ENCODE results near the gene NACA2. TPM values are rescaled to one million over a fixed set of nuclear protein-coding genes. Genes with fewer than 3 reads are reported as not detected.

Gene NACA2
- total RNA-seq, 1 donor from 2014 or later = not detected

DNA sequence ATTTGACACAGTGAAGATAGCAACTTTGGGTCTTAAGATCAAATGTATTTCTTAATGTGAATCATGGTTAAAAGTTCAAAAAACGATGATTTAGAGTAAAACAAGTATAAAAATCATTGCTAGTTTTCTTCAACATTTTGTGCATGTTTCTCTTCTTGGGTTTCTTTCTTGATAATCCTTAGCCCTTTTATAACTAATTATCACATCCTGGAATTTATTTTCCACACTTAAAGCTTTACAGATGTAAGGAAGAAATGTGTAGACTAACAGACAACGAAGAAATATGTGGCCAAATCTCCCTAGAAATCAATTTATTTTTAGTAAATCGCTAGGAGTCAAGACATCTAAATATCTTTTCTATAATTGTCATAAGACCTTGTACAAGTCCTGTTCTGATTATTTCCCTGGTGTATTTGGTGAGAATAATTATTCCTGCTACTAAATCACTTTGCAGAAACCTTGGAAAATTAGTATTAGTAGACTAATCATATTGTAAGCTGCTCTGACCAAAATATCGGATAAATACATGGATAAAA lies 4.9 kb downstream of the NACA2 start:
- DNase-seq = no peak
- TF ChIP-seq, protein P1, sequence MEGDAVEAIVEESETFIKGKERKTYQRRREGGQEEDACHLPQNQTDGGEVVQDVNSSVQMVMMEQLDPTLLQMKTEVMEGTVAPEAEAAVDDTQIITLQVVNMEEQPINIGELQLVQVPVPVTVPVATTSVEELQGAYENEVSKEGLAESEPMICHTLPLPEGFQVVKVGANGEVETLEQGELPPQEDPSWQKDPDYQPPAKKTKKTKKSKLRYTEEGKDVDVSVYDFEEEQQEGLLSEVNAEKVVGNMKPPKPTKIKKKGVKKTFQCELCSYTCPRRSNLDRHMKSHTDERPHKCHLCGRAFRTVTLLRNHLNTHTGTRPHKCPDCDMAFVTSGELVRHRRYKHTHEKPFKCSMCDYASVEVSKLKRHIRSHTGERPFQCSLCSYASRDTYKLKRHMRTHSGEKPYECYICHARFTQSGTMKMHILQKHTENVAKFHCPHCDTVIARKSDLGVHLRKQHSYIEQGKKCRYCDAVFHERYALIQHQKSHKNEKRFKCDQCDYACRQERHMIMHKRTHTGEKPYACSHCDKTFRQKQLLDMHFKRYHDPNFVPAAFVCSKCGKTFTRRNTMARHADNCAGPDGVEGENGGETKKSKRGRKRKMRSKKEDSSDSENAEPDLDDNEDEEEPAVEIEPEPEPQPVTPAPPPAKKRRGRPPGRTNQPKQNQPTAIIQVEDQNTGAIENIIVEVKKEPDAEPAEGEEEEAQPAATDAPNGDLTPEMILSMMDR (IDR thresholded peaks at IDR 0.05; ENCODE audit: partially characterized antibody, unreplicated experiment) = no peak
- Mint-ChIP-seq H3K4me1 (ENCODE audit: low read depth, unreplicated experiment) (peaks cover 6% of the 10 kb centered on the region), H3K27ac (ENCODE audit: unreplicated experiment) (no peak overlapping the region), H3K9me3 (ENCODE audit: unreplicated experiment) (peaks cover 1% of the 10 kb centered on the region), H3K36me3 (ENCODE audit: unreplicated experiment) (no peaks in the 10 kb centered on the region), H3K4me3 (ENCODE audit: unreplicated experiment) (no peak overlapping the region), H3K27me3 (ENCODE audit: unreplicated experiment) (no peaks in the 10 kb centered on the region)

DNA sequence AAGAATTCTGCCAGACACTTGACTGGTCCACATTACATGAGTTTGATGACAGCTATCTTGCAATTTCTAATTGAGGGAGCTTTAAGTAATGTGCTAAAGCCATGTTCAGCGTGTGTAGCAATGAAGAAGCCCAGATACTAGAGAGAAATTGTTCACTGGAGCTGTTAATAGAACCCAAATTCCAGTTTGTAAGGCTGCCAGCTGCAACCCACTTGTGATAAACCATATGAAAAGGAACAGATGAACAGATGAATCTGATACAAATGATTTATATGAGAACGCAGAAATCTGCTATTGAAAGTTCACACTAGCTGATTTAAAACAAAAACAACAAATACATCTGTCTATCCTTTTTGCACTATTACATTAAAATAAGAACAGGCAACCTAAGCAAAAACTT lies 6.2 kb downstream of the NACA2 start:
- Mint-ChIP-seq H3K36me3 (ENCODE audit: unreplicated experiment) (no peaks in the 10 kb centered on the region), H3K9me3 (ENCODE audit: unreplicated experiment) (peaks cover 4% of the 10 kb centered on the region), H3K4me3 (ENCODE audit: unreplicated experiment) (no peak overlapping the region), H3K27ac (ENCODE audit: unreplicated experiment) (no peak overlapping the region), H3K4me1 (ENCODE audit: low read depth, unreplicated experiment) (peaks cover 16% of the 10 kb centered on the region), H3K27me3 (ENCODE audit: unreplicated experiment) (no peaks in the 10 kb centered on the region)
- DNase-seq = no peak
- TF ChIP-seq, protein P1 (IDR thresholded peaks at IDR 0.05; ENCODE audit: partially characterized antibody, unreplicated experiment) = no peak

DNA sequence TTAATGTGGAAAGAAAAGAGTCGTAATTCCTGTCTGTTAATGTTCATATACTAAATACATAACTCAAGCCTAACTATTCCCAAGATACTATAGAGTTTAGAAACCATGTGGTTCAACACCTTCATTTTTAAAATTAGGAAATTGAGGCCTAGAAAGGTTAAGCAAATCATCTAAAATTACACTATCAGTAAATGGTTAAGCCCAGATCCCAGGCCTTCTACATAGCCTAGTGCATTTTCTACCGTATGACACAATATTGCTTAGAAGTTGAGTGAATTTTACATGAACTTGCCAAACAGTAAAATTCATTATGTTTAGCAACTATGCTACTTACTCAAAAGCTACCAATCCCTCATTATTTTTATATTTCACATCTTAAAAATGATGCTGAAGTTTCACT lies 6.8 kb downstream of the NACA2 start:
- Mint-ChIP-seq H3K4me3 (ENCODE audit: unreplicated experiment) (no peak overlapping the region), H3K27me3 (ENCODE audit: unreplicated experiment) (no peaks in the 10 kb centered on the region), H3K4me1 (ENCODE audit: low read depth, unreplicated experiment) (peaks cover 19% of the 10 kb centered on the region), H3K9me3 (ENCODE audit: unreplicated experiment) (peaks cover 4% of the 10 kb centered on the region), H3K27ac (ENCODE audit: unreplicated experiment) (no peak overlapping the region), H3K36me3 (ENCODE audit: unreplicated experiment) (no peaks in the 10 kb centered on the region)
- DNase-seq = no peak
- TF ChIP-seq, protein P1 (IDR thresholded peaks at IDR 0.05; ENCODE audit: partially characterized antibody, unreplicated experiment) = no peak

DNA sequence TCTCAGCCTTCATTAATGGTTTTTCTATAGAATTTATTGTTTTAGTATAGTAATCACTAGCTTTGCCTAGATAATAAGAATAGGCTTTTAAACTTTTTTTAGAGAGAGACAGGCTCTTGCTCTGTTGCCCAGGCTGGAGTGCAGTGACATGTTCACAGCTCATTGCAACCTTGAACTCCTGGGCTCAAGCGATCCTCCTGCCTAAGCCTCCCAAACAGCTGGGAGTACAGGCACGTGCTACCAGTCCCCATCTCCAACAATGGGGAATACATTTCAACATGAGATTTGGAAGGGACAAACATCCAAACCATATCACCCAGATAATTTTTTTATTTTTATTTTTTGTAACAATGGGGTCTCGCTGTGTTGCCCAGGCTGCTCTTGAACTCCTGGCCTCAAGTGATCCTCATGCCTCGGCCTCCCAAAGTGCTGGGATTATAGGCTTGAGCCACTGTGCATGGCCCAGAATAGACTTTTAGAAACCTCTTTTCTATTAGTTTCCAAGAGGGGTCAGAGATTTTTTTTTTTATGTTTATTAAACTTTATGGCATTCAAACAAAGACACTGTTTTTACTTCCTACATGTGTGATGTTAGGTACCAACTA lies 7.3 kb downstream of the NACA2 start:
- no peaks in the 10 kb centered on the region for H3K36me3 Mint-ChIP-seq (ENCODE audit: unreplicated experiment)
- TF ChIP-seq, protein P1 (IDR thresholded peaks at IDR 0.05; ENCODE audit: partially characterized antibody, unreplicated experiment) = no peak
- H3K27me3 Mint-ChIP-seq (ENCODE audit: unreplicated experiment) = no peaks in the 10 kb centered on the region
- no peak overlapping the region for H3K27ac Mint-ChIP-seq (ENCODE audit: unreplicated experiment)
- no peak for DNase-seq
- peaks cover 21% of the 10 kb centered on the region for H3K4me1 Mint-ChIP-seq (ENCODE audit: low read depth, unreplicated experiment)
- peaks cover 4% of the 10 kb centered on the region for H3K9me3 Mint-ChIP-seq (ENCODE audit: unreplicated experiment)
- no peak overlapping the region for H3K4me3 Mint-ChIP-seq (ENCODE audit: unreplicated experiment)

DNA sequence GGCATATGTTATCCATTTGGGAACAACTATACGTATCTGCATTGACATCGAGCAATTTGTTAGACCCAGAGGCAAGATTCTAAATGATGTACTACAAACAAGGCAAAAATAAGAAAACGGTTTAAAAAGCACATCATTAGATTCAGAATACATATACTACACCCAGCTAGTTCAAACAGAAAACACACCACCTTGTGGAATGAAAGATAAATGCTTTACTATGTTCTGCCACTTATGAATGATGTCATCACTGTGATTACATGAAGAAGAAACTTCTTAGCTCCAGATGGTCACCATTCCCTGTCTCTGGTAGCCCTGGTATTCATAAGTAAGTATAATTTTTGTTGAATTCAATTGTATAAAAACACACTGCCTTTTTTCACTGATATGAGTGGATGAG lies 7.8 kb downstream of the NACA2 start:
- no peak for DNase-seq
- TF ChIP-seq, protein P1 (IDR thresholded peaks at IDR 0.05; ENCODE audit: partially characterized antibody, unreplicated experiment) = no peak

More for the DNA sequence above, 7.8 kb downstream of the NACA2 start:
- Mint-ChIP-seq H3K27me3 (ENCODE audit: unreplicated experiment) (no peaks in the 10 kb centered on the region), H3K9me3 (ENCODE audit: unreplicated experiment) (peaks cover 4% of the 10 kb centered on the region), H3K36me3 (ENCODE audit: unreplicated experiment) (no peaks in the 10 kb centered on the region), H3K27ac (ENCODE audit: unreplicated experiment) (no peak overlapping the region), H3K4me3 (ENCODE audit: unreplicated experiment) (no peak overlapping the region), H3K4me1 (ENCODE audit: low read depth, unreplicated experiment) (peaks cover 25% of the 10 kb centered on the region)

Data from glutamatergic neuron (in vitro differentiated cells).